ENCODE data around the gene MVK. TPM values are rescaled to one million over a fixed set of nuclear protein-coding genes. Genes with fewer than 3 reads are reported as not detected.

The MVK gene
- total and polyA plus RNA-seq, 12 donors, result 10.8 to 194 (median 25.2) TPM

GRCh38 chr12:109591041-109591440 lies 17.4 kb downstream of the MVK start:
- no peak overlapping the region for H3K27ac ChIP-seq
- no peaks in the 10 kb centered on the region for H3K4me1 ChIP-seq (replicated peaks in 1 of 2)
- no peaks in the 10 kb centered on the region for H3K9me3 ChIP-seq (replicated peaks in 1 of 3)
- DNase-seq, result no peak
- peaks cover 0 to 10% of the 10 kb centered on the region in 2 donors for H3K36me3 ChIP-seq (replicated peaks in 1 of 2)
- intact Hi-C loops (cut with DNase I), result no loop called here
- H3K4me3 ChIP-seq, result no peak overlapping the region
- H3K27me3 ChIP-seq, result no peaks in the 10 kb centered on the region
- WGBS, 4 donors, result 81 to 89% (median 84%) methylated on average over 10 of the region's 10 CpGs
- TF ChIP-seq CTCF (IDR thresholded peaks at IDR 0.05), result no peak
- no peak for TF ChIP-seq POLR2A (IDR thresholded peaks at IDR 0.05)

GRCh38 chr12:109592195-109592904 lies 18.8 kb downstream of the MVK start:
- Histone ChIP-seq H3K9me3 (replicated peaks in 1 of 3) (no peaks in the 10 kb centered on the region), H3K4me1 (replicated peaks in 1 of 2) (no peaks in the 10 kb centered on the region), H3K27ac (no peak overlapping the region), H3K4me3 (no peak overlapping the region), H3K36me3 (replicated peaks in 1 of 2) (peaks cover 0 to 10% of the 10 kb centered on the region in 2 donors), H3K27me3 (no peaks in the 10 kb centered on the region)
- no peak for DNase-seq
- WGBS, 4 donors, result 80 to 87% (median 81%) methylated on average over 18 to 19 of the region's 19 CpGs
- intact Hi-C loops (cut with DNase I), result no loop called here
- no peak for TF ChIP-seq POLR2A (IDR thresholded peaks at IDR 0.05)
- TF ChIP-seq CTCF (IDR thresholded peaks at IDR 0.05), result no peak

DNA sequence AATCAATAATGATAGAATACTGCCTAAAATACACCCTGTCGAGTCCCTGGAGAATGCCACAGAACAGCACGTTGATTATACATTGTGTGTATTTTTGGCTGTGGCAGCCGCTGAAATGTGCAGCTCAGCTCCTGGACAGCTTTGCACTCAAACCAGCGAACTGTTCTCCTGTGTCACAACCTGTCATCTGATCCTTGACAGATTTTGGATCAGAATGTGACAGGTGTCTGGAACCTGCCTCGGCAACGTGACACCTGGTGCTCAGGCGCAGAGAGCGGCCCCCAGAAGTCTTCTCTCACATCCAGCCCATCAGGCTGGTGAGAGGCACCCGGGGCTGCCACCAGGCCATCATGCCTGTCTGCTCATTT lies 19.3 kb downstream of the MVK start:
- Histone ChIP-seq H3K36me3 (replicated peaks in 1 of 2) (peaks cover 0 to 8% of the 10 kb centered on the region in 2 donors), H3K4me1 (replicated peaks in 1 of 2) (peaks cover 0 to 2% of the 10 kb centered on the region in 2 donors), H3K4me3 (no peak overlapping the region), H3K27me3 (no peaks in the 10 kb centered on the region), H3K9me3 (replicated peaks in 1 of 3) (no peaks in the 10 kb centered on the region), H3K27ac (no peak overlapping the region)
- intact Hi-C loops (cut with DNase I), result no loop called here
- no peak for TF ChIP-seq POLR2A (IDR thresholded peaks at IDR 0.05)
- TF ChIP-seq CTCF (IDR thresholded peaks at IDR 0.05), result no peak
- WGBS, 4 donors, result 61 to 92% (median 86%) methylated on average over 2 to 9 of the region's 9 CpGs
- DNase-seq, result no peak

DNA sequence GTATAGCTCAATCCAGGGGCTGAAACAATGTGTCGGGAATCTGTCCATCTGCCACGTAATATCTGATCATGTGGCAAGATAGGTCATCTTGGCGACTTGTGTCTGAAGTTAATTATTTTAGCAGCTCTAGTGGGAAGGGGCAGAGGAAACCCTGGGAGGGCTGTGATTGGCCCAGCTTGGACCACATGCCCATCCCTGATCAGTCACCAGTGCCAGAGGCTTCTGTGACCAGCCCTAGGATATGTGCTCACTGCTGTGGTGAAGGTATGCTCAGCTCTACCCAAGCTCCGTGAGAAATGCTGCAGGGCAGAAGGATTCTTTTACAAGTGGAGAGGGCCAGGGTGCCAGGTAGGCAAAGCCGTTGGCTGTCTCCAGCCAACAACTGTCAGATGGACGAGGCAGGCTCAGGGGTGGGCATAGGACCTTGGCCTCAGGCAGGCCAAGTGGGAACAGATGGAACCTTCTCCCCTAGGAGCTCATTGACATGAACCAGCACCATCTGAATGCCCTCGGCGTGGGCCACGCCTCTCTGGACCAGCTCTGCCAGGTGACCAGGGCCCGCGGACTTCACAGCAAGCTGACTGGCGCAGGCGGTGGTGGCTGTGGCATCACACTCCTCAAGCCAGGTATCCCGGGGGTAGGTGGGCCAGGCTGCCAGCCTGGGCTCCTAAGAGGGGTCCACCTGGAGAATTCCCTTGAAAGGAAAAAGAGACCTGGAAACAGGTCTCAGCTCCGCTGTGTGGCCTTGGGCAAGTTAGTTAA lies 21.1 kb downstream of the MVK start:
- intact Hi-C loops (cut with DNase I), result loop anchor here in 1 of 2 donors (5.0 kb wide), 2 partner anchors 72 to 123 kb away; no protein-coding TSS in a partner anchor
- Histone ChIP-seq H3K27me3 (no peaks in the 10 kb centered on the region), H3K4me3 (no peak overlapping the region), H3K27ac (no peak overlapping the region), H3K4me1 (replicated peaks in 1 of 2) (peaks cover 0 to 5% of the 10 kb centered on the region in 2 donors), H3K36me3 (replicated peaks in 1 of 2) (no peaks in the 10 kb centered on the region), H3K9me3 (replicated peaks in 1 of 3) (no peaks in the 10 kb centered on the region)
- DNase-seq, result no peak
- TF ChIP-seq CTCF (IDR thresholded peaks at IDR 0.05) (no peak), POLR2A (IDR thresholded peaks at IDR 0.05) (no peak)
- WGBS, 4 donors, result 90 to 94% (median 93%) methylated on average over 7 to 15 of the region's 15 CpGs

Measured in adrenal gland (tissue), 12 donors.